ENCODE results near the gene MCHR2.

MCHR2 gene

DNA sequence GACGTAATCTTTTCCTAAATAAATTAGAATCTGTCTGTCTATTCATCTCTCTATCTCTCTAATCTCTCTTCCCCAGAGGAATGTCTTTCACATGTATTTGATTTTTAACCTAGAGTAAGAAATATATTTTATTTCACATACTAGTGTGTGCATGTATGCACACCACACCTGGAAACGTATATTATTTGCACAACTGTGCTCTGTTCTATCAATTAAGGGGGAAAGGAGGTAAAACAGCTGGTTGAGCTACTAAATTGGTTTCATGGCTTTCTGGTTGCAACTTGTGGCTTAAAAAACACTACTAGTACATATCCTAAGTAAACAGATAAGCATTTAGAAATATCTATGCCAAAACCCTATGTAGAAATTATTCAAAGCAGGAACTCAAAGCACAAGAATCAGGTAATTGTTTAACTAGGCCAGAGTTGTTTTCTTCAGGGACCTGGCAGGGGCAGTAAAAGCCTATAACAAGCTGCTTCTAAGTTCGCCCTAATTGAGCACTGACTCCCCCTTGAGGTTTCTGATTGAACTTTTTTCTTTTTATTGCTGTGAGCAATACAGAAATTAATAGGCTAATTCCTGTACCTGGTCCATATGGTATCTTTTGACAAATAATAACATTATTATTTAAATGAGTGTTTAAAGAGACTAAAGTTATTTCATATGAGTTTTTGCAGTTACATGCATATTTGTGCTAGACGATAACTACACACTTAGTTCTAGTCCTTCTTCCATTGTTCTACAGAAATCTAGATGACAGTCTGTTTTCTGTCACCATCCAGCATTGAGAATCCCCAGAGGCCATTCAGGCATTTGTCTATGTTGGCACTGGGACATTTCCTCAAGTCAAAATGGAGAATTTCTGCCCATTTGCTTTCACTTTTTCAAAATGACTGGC is 88.6 kb downstream of the MCHR2 start:
- peak in 1 of 2 donors; percentile 31 for DNase-seq

DNA sequence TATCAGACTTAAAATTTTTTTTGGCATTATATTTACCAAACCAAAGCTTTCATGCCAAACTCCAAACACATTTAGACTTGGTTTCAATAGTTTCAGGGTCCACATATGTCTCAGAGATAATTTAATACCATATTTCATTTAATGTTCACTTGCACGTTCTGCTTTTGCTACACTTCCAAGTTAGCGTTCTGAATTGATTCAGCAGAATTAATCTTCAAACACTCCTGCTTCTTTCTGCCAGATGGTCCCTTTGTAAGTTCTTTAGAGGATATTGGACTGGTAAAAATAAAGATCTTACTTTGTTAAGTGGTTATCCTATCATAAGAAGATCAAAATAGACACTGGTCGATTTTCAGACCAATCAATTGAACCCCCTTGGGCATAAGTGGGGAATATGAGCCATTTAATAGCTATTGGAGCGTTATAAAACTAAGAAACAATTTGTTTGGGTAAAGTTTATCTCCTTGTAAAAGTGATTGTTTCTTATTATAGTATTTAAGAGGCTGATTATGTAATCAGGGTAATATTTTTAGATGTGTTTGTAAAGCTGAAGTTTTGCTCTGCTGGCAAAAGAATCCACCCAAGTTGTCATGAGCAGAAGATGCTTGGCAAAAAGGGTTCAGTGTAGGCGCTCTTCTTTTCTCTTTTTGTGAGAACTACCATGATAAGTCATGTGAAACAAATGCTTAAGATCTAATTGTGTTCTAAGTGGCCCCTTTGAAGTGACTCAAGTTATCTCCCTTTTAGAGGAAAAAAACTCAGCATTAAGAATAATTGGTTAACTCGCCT is 92.2 kb downstream of the MCHR2 start:
- DNase-seq: no peak

DNA sequence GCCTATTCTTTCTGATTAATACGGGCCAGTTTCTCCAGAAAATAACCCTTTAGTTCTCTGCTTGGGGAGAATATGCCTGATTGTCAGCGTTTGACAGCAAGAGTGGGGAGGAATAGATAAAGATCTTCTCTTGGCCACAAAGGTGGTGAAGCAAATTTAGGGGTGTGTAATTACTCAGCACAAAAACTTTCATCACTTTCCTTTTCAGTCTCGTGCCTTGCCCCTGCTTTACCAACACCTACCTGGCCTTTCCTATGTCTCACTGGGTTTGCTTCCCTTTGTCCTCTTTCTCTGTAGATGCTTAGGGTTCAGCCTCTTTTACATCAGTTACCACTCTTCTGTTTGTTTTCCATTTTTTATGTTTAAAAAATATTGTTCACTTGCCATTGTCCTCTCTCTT is 99.2 kb downstream of the MCHR2 start:
- DNase-seq: no peak

DNA sequence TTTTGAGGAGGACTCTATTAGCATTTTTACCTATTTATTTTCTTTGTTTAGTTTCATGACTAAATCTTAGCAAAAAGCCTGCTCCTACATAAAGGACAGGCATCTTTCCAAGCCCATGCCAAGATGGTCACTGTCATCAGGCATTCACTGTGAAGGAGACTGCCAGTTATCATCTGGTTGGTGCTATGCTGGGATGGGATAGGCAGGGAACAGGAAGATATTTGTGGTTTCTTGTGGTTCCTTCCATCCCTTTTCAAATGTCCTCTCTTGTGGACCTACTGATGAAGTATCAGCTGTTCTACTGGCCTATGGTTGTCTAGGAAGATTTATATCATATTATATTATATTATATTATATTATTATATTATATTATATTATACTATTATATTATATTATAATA is 107.0 kb downstream of the MCHR2 start:
- no peak for DNase-seq

DNA sequence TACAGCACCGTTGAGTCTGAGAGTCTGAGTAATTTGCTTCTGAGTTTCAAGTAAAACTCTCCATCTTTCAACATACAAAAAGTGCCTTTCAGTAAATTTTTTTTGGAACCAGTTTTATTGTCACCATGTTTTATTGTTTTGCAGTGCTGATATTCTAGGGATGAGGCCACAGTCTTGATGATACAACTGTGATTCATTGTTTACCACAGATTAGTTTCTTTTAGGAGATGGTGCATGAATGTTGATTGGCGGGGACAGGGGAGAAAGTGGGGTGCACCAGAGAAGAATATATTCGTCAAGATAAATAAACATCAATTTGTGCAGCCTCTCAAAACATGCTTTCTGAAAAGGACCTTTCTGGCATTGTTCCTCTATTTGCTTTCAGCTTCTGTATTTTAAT is 109.0 kb downstream of the MCHR2 start:
- DNase-seq: no peak

DNA sequence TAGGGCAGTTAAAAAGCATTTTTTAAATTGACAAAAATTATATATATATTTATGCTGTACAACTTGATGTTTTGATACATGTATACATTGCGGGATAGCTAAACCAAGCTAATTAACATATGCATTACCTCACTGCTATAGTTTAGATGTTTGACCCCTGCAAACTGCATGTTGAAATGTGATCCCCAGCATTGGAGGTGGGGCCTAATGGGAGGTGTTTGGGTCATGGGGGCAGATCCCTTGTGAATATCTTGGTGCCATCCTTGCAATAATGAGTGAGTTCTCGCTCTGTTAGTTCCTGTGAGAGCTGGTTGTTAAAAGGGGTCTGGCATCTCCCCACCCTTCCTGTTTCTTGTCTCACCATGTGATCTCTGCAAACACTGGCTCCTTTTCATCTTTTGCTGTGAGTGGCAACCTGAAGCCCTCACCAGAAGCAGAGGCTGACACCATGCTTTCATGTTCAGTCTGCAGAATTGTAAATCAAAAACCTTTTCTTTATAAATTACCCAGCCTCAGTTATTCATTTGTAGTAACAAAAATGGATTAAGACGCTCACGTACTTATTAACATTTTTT is 111.8 kb downstream of the MCHR2 start:
- no peak for DNase-seq

DNA sequence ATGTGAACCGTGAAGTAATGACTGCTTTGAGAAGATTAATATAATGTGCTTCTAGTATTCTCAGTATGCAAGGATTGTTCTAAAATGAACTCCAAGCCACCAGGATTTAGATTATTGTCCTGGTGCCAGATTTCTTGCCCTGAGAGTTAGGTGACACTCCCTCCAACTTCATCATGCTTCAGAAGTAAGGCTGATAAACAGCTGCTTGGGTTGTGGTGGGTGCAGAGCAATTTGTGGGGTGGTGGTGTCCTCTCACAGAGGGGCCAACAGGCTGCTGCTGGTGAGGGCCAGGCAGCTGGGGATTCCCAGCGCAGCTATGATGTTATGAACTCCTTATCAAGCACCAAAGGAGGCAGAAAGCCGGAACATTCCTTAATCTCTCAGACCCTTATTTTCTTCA is 114.6 kb downstream of the MCHR2 start:
- DNase-seq: no peak

DNA sequence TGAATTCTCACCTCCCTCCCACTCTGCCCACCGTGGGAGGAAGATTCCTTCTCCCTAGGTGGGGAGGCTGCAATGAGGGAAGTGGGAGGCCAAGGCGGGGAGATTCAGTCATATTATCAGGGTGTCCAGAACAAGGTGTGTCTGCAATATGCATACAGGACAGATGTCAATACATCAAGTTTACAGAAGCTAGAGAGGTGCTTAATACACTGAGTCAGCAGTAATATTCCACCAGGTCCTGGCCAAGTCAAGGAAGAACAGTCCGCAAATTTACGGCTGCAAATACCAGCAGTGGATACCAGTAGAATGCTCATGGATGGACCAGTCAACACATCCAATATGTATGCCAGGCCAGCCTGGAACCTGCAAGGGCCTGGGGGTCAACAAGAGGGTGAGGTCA is 119.0 kb downstream of the MCHR2 start:
- no peak for DNase-seq

DNA sequence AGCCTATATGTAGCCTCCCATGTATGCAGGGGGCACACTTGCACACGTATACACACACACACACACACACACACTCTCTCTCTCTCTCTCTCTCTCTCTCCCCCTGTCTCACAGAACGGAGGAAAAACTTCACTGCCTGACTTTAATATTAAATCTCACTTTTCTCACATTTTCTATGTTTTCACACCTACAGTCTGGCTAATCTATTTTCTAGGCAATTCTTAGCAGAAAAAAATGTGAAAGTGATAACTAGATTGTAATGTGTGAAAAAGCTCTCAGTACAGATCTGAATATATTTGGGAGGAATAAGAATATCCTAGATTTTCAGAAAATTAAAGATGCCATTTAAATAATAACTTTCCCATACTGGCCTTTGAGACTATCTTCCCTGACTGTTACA is 120.9 kb downstream of the MCHR2 start:
- DNase-seq: no peak

DNA sequence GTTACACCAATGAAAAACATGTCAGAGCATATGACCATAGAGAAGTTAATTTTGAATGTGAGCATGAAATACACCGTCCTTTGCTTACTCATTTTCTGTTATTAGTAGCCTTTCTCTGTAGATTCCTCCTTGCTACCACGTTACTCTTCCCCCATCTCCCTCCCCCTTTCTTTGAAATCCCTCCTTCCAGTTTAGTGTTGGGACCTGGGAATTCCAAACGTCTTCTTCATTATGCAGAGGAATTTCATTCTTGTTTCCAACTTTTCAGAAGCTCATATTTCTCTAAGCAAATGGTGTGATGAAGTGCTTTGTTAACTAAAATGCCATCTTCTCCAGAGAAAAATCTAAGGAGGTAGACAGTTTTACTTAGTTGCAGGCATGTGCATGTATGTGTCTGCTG is 122.4 kb downstream of the MCHR2 start:
- DNase-seq: no peak
